MM.1S (cell line): ENCODE data around the gene CIITA.

Experiments
- EZH2 ChIP-seq: fragments of 300-600 bp; sonication (generic); optimal IDR thresholded peaks from 2 replicates; pipeline ENCODE3; 2017; ENCODE audit warnings: low read depth, mild to moderate bottlenecking, antibody characterized with exemption, low read length, mixed read lengths
- EZH2phosphoT487 ChIP-seq: fragments of 300-600 bp; sonication (generic); IDR thresholded peaks from 2 replicates; pipeline ENCODE4 v1.6.1; 2018; ENCODE audit warnings: antibody characterized with exemption, low read length
- TF ChIP-seq, protein P1 (sequence below): fragments of 300-600 bp; sonication (generic); IDR thresholded peaks from 2 replicates; pipeline ENCODE4 v1.5.1; 2016; ENCODE audit warnings: antibody characterized with exemption, low read length, mixed read lengths

GRCh38 chr16:10940501-10941079, 63.6 kb downstream of the CIITA start:
- TF ChIP-seq, protein P1, sequence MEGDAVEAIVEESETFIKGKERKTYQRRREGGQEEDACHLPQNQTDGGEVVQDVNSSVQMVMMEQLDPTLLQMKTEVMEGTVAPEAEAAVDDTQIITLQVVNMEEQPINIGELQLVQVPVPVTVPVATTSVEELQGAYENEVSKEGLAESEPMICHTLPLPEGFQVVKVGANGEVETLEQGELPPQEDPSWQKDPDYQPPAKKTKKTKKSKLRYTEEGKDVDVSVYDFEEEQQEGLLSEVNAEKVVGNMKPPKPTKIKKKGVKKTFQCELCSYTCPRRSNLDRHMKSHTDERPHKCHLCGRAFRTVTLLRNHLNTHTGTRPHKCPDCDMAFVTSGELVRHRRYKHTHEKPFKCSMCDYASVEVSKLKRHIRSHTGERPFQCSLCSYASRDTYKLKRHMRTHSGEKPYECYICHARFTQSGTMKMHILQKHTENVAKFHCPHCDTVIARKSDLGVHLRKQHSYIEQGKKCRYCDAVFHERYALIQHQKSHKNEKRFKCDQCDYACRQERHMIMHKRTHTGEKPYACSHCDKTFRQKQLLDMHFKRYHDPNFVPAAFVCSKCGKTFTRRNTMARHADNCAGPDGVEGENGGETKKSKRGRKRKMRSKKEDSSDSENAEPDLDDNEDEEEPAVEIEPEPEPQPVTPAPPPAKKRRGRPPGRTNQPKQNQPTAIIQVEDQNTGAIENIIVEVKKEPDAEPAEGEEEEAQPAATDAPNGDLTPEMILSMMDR = no peak
- TF ChIP-seq EZH2 (no peak), EZH2phosphoT487 (no peak)
